K562 (cell line): ENCODE measurements around the gene COL8A2.

ENCODE experiments used
- CHD2 ChIP-seq: IDR thresholded peaks from 2 replicates; pipeline ENCODE4 v1.6.1; 2011; ENCODE audit warnings: low read depth, low read length
- IFI16 ChIP-seq: fragments of 250-450 bp; sonication (Bioruptor Pico); IDR thresholded peaks from 2 replicates; pipeline ENCODE4 v2.1.2; 2022; ENCODE audit warnings: mild to moderate bottlenecking, inconsistent platforms
- NBN ChIP-seq: fragments of 450-650 bp; IDR thresholded peaks from 2 replicates; pipeline ENCODE4 v1.6.1; 2016; ENCODE audit warnings: low read depth, mild to moderate bottlenecking
- NFE2 ChIP-seq: IDR thresholded peaks from 2 replicates; pipeline ENCODE4 v1.6.1; 2014; ENCODE audit warnings: antibody characterized with exemption, low read depth
- NRF1 ChIP-seq, 2 experiments: fragments of 450-650 bp; IDR thresholded peaks in 1 of 2; conservative IDR thresholded peaks in 1 of 2; 2 replicates each; pipeline ENCODE4 v1.6.1; 2014; ENCODE audit warnings: mild to moderate bottlenecking in 2 of 2
- SRSF7 ChIP-seq: fragments of 200-400 bp; formaldehyde crosslinking; optimal IDR thresholded peaks from 2 replicates; pipeline ENCODE3; 2017; ENCODE audit warnings: mild to moderate bottlenecking, low read depth, low read length
- TCF7L2 ChIP-seq: fragments of 150-350 bp; IDR thresholded peaks from 2 replicates; pipeline ENCODE4 v1.6.1; 2016; ENCODE audit warnings: low read depth, mild to moderate bottlenecking, low read length, moderate library complexity
- ZNF830 ChIP-seq: fragments of 250-450 bp; sonication (Bioruptor Pico); IDR thresholded peaks from 2 replicates; pipeline ENCODE4 v1.5.0; 2021; ENCODE audit warnings: mild to moderate bottlenecking
- TF ChIP-seq, protein P1 (sequence below): sonication (generic); formaldehyde crosslinking; IDR thresholded peaks from 2 replicates; pipeline ENCODE4 v1.4.0; 2020; ENCODE audit warnings: mild to moderate bottlenecking, missing genetic modification reagents
- TF ChIP-seq, protein P2 (sequence below): fragments of 250-450 bp; sonication (Bioruptor Pico); IDR thresholded peaks from 2 replicates; pipeline ENCODE4 v1.8.0; 2022; ENCODE audit warnings: inconsistent platforms, mild to moderate bottlenecking, moderate library complexity, borderline replicate concordance
- TF ChIP-seq, protein P3 (sequence below), 3 experiments: IDR thresholded peaks in 2 of 3; conservative IDR thresholded peaks in 1 of 3; 2 replicates each; pipeline ENCODE4 v1.5.1; 2011 to 2012; ENCODE audit warnings: low read length in 3 of 3, mild to moderate bottlenecking in 3 of 3, control low read depth in 2 of 3, improper control_type of control experiment in 1 of 3, inconsistent platforms in 1 of 3, low read depth in 1 of 3, mixed read lengths in 1 of 3, moderate library complexity in 1 of 3; ENCODE audit not compliant: insufficient read depth in 2 of 3
- TF ChIP-seq, protein P4 (sequence below): sonication (generic); formaldehyde crosslinking; IDR thresholded peaks from 2 replicates; pipeline ENCODE4 v1.8.1; 2023; ENCODE audit warnings: mild to moderate bottlenecking, missing genetic modification reagents

DNA sequence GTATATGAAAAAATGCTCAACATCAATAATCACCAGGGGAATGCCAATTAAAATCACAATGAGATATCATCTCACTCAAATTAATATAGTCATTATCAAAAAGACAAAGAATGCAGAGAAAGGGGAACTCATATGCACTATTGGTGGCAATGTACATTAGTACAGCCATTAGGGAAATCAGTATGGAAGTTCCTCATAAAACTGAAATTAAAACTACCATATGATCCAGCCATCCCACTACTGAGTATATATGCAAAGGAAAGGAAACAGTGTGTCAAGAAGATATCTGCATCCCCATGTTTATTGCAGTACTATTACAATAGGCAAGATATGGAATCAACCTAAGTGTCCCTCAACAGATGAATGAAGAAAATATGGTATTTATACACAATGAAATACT is 73.2 kb downstream of the COL8A2 start:
- no peak for TF ChIP-seq SRSF7
- no peak for TF ChIP-seq TCF7L2
- TF ChIP-seq, protein P1, sequence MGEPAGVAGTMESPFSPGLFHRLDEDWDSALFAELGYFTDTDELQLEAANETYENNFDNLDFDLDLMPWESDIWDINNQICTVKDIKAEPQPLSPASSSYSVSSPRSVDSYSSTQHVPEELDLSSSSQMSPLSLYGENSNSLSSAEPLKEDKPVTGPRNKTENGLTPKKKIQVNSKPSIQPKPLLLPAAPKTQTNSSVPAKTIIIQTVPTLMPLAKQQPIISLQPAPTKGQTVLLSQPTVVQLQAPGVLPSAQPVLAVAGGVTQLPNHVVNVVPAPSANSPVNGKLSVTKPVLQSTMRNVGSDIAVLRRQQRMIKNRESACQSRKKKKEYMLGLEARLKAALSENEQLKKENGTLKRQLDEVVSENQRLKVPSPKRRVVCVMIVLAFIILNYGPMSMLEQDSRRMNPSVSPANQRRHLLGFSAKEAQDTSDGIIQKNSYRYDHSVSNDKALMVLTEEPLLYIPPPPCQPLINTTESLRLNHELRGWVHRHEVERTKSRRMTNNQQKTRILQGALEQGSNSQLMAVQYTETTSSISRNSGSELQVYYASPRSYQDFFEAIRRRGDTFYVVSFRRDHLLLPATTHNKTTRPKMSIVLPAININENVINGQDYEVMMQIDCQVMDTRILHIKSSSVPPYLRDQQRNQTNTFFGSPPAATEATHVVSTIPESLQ (CRISPR knock-in tag), result no peak
- no peak for TF ChIP-seq NRF1 (conservative IDR thresholded peaks at IDR 0.05 in 1 of 2, IDR thresholded peaks at IDR 0.05 in 1 of 2)
- no peak for TF ChIP-seq NFE2
- TF ChIP-seq ZNF830 (CRISPR knock-in tag), result no peak
- no peak for TF ChIP-seq IFI16 (CRISPR knock-in tag)
- TF ChIP-seq, protein P2, sequence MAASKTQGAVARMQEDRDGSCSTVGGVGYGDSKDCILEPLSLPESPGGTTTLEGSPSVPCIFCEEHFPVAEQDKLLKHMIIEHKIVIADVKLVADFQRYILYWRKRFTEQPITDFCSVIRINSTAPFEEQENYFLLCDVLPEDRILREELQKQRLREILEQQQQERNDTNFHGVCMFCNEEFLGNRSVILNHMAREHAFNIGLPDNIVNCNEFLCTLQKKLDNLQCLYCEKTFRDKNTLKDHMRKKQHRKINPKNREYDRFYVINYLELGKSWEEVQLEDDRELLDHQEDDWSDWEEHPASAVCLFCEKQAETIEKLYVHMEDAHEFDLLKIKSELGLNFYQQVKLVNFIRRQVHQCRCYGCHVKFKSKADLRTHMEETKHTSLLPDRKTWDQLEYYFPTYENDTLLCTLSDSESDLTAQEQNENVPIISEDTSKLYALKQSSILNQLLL (CRISPR knock-in tag), result no peak
- no peak for TF ChIP-seq NBN
- TF ChIP-seq, protein P3, sequence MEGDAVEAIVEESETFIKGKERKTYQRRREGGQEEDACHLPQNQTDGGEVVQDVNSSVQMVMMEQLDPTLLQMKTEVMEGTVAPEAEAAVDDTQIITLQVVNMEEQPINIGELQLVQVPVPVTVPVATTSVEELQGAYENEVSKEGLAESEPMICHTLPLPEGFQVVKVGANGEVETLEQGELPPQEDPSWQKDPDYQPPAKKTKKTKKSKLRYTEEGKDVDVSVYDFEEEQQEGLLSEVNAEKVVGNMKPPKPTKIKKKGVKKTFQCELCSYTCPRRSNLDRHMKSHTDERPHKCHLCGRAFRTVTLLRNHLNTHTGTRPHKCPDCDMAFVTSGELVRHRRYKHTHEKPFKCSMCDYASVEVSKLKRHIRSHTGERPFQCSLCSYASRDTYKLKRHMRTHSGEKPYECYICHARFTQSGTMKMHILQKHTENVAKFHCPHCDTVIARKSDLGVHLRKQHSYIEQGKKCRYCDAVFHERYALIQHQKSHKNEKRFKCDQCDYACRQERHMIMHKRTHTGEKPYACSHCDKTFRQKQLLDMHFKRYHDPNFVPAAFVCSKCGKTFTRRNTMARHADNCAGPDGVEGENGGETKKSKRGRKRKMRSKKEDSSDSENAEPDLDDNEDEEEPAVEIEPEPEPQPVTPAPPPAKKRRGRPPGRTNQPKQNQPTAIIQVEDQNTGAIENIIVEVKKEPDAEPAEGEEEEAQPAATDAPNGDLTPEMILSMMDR (IDR thresholded peaks at IDR 0.05 in 2 of 3, conservative IDR thresholded peaks at IDR 0.05 in 1 of 3; ENCODE audit: insufficient read depth in 2 of 3, low read depth in 1 of 3, low read length in 3 of 3), result no peak
- TF ChIP-seq CHD2, result no peak
- TF ChIP-seq, protein P4, sequence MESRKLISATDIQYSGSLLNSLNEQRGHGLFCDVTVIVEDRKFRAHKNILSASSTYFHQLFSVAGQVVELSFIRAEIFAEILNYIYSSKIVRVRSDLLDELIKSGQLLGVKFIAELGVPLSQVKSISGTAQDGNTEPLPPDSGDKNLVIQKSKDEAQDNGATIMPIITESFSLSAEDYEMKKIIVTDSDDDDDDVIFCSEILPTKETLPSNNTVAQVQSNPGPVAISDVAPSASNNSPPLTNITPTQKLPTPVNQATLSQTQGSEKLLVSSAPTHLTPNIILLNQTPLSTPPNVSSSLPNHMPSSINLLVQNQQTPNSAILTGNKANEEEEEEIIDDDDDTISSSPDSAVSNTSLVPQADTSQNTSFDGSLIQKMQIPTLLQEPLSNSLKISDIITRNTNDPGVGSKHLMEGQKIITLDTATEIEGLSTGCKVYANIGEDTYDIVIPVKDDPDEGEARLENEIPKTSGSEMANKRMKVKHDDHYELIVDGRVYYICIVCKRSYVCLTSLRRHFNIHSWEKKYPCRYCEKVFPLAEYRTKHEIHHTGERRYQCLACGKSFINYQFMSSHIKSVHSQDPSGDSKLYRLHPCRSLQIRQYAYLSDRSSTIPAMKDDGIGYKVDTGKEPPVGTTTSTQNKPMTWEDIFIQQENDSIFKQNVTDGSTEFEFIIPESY (CRISPR knock-in tag), result no peak
